OCI-M2 (cell line): ENCODE data around the gene B4GALT5.
"Not testable (repeated sequence)": the region's sequence is repeated elsewhere in the genome, so short reads cannot be mapped to it uniquely, and the experiment has no call there.

Experiments used
- DNase-seq: peaks from one replicate; lab custom pipeline; 2025; ENCODE audit not compliant: unreplicated experiment; lab: John Stamatoyannopoulos, UW

The B4GALT5 gene

DNA sequence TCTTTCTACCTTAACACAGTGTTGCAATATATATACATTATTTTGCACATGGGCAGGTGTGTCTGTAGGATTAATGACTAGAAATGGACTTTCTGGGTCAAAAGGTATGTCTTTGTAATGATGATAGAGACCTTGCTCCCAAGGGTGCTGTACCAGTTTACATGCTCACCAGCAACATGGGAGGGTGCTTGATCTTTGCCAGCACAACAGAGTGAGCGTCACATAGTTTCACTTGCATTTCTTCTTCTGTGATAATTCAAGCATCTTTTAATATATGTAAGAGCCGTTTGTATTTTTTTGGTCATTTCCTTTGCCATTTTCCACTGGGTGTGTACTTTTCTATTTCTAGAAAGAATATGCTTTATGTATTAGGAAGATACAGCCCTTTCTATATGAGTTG, 23.6 kb upstream of the B4GALT5 start:
- no peak for DNase-seq

DNA sequence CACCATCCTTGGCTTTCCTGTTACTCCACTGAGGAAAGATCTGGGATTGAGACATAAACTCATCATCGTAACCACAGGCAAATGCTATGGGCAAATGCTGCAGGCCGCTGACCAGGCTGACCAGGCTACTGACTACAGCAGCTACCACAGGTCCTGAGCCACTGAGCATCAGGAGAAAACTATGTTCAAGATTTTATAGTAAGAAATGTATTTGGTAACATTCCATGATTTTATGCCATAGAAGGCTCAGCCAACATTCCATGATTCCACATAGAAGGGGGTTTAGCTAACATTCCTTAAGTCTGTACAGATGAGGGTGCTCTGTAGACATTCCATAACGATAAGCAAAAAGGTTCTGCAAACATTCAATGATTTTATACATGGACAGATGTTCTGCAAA, 16.1 kb upstream of the B4GALT5 start:
- no peak for DNase-seq

DNA sequence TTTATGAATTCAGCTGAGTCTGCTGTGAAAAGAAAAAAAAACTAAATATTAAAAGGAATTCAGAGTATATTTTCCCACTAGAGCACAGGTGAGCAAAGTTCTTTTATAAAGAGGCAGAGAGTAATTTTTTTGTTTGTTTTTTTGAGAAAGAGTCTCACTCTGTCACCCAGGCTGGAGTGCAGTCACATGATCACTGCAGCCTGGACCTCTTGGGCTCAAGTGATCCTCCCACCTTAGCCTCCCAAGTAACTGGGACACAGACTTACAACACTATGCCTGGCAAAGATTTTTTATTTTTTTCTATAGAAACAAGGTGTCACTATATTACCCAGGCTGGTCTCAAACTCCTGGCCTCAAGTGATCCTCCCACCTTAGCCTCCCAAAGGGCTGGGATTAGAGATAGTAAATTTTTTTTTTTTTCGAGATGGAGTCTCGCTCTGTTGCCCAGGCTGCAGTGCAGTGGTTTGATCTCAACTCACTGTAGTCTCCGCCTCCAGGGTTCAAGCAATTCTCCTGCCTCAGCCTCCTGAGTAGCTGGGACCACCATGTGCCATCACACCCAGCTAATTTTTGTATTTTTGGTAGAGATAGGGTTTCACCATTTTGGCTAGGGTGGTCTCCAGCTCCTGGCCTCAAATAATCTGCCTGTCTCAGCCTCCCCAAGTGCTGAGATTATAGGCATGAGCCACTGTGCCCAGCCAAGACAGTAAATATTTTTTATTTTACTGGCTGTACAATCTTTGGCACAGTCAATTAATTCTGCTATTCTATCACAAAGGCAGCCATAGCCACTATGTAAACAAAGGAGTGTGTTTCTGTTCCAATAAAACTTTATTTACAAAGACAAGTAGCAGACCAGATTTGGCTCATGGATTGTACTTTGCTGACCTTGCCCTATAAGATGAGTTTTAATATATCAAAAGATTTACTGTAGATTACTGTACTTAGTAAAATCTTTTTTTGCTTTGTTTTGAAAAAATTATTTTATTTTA, 14.5 kb upstream of the B4GALT5 start:
- DNase-seq, result no peak

DNA sequence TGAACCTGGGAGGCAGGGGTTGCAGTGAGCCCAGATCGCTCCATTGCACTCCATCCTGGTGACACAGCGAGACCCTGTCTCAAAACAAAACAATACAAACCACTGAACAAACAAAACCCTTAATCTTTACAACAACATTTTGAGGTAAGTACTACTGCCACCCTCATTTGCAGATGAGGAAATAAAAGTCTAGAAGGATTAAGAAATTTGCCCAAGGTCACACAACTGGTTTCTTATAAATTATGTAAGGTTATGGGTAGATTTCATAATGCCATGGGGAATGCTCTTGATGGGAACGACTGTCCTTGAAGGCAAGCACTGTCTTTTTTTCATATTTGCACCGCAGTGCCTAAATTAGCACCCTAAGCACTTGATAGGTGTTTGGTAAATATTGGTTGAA, 13.8 kb upstream of the B4GALT5 start:
- DNase-seq, result no peak

DNA sequence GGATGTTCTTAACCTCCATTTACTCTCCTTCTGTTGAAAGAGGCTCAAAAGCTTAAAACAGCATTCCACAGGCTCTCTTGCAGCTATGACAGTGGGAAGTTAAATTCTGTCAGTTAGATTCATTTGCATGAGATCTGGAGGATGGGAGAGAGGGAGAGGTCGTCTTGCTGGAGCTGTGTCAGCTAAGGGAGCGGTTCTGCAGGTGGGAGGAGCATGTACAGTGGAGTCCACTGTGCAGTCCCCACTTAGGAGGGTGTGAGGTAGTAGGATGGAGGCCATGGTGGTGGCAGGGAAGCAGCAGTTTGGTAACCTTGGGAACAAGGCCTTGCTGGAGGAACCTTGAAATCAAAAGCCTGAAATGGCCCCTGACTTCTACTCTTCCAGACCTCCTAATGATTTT, 12.0 kb upstream of the B4GALT5 start:
- no peak for DNase-seq

DNA sequence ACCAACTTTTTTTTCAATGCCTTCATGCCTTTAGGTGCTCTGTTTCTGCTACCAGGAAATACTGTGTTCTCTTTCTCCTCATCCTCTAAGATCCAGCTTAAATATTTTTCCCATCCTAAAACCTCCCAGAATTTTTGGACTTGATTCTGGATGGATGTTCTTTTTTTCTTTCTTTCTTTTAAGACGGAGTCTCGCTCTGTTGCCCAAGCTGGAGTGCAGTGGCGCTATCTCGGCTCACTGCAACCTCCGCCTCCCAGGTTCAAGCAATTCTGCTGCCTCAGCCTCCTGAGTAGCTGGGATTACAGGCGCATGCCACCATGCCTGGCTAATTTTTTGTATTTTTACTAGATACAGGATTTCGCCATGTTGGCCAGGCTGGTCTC, 11.5 kb upstream of the B4GALT5 start:
- DNase-seq, result not testable (repeated sequence)

DNA sequence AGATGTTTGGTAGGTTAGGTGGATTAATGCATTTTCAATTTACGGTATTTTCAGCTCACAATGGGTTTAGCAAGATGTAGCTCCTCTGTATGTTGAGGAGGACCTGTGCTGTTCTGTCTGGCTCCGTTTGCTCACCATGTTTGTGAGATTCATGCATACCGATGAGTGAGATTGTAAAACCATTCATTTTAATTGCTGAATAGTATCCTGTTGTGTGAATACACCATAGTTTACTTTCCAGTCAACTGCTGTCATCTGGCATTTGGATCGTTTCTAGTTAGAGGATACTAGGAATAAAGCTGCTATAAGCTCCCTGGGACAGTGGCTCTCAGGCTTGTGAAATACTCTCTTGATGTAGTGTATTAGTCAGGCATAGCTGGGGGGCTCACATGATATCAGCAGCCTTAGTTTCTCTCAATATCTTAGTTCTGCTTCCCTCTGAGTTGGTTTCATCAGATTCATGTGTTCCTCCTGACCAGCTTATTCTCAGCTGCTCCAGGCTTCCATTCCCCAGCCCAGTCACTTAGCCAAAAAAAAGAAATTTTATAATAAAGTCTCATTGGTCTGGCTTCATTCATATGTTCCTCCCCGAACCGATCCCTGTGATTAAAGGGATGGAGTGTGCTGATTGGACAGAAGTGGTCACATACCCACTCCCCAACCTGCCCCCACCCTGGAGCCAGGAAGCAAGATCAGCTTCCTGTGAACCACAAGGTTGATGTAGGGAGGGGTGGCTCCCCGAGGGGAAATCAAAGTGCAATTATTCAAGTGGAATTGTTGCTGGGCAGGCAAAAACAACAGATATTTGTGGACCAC, 10.9 kb upstream of the B4GALT5 start:
- no peak for DNase-seq

DNA sequence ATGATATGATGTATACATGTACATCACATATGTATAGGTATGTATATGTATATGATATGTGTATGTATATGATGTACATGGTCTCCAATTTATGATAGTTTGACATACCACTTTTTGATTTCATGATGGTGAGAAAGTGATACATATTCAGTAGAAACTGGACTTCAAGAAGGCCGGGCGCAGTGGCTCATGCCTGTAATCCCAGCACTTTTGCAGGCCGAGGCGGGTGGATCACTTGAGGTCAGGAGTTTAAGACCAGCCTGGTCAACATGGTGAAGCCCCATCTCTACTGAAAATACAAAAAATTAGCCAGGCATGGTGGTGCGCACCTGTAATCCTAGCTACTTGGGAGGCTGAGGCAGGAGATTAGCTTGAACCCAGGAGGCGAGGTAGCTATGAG, 10.1 kb upstream of the B4GALT5 start:
- not testable (repeated sequence) for DNase-seq

DNA sequence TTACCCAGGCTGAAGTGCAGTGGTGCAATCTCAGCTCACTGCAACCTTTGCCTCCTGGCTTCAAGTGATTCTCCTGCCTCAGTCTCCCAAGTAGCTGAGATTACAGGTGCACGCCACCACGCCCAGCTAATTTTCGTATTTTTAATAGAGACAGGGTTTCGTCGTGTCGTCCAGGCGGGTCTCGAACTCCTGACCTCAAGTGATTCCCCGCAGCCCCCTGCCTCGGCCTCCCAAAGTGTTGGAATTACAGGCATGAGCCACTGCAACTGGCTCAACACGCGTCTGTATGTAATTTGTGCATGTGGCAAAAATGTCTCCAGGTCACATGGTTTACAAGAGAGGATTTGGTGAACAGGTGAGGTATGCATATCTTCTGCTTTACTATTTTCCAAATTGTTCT, 7.6 kb upstream of the B4GALT5 start:
- not testable (repeated sequence) for DNase-seq

DNA sequence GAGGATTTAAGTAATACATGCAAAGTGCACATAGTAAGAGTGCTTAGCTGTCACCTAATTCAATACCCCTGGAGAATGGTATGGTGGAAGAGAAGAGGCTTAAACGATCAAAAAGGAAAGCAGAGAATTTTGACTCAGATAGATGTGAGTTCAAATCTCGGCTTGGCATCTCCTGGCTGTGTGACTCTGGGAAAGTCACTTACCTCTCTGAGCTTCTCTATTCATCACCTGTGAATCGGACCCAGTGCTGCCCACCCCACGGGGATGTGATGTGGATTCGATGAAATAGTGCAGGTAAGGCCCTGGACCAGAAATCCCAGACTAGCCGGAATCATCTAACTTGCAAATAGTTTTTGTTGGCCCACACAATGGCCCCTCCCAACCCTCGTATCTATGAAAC, 1.8 kb upstream of the B4GALT5 start:
- DNase-seq, result no peak

DNA sequence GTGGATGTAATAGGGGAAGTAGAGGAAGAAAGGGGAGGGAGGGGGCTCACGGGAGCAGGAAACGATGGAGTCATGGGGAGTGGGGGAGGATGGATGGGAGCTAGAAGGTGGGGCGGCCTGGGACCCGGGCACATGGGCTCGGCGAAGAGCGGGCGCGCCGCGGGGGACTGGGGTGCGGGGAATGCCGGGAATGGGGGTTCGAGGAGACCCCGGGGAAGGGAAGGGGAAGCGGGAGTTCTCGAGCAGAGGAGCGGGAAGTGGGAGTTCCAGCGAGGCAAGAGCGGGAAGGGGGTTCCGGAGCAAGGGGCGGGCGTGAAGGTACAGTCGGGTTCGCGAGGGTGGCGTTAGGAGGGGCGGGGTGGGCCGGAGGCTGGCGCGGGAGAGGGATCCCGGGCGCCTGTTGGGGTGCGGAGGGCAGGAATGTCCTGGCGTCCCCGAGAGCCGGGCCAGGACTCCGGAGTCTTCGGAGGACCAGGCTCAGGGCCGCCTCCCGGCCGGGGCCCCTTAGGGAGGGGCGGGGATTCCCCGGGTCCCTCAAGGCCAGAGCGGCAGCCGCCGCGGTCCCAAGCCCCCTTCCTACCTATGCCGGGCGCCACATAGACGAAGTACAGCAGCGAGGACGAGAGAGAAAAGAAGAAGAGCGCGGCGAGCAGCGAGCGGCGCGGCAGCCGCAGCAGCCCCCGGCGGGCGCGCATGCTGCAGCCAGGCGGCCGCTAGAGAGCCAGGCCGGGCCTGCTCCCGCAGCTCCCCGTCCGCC, 504 bp downstream of the B4GALT5 start:
- DNase-seq, result no peak

DNA sequence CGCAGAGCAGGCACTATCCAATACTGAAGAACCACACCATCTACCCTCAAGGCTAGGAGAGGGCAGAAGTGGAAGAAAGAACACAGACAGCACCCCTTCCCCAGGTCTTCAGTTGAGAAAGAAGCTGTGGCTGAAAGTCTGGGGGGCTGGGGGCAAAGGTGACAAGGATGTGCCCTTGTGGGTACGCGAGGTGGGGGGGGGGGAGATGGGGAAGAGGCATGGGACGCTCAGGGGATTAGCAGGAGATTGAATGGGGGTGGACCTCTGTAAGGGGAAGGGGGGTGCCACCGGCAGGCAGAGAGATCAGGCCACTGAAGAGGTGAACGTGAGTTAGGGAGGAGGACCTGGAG, 1.1 kb downstream of the B4GALT5 start:
- DNase-seq, result no peak

DNA sequence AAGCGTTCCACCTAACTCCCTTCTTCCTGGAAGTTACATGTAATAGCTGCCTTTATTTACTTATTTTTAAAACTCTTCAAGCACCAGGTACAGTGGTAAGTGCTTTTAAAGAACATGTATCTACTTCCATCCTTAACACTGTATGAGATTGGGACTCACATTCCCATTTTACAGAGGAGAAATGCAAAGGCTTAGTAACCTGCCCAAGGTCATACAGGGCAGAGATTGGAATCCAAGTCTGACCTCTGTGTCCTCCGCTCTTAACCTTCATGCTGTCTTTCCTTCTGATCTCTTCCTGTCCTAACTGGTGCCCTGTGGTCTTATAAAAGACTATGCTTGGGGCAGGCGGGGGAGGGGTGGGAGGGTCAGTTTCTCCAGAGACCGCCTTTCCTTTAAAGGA, 1.6 kb downstream of the B4GALT5 start:
- DNase-seq, result no peak

DNA sequence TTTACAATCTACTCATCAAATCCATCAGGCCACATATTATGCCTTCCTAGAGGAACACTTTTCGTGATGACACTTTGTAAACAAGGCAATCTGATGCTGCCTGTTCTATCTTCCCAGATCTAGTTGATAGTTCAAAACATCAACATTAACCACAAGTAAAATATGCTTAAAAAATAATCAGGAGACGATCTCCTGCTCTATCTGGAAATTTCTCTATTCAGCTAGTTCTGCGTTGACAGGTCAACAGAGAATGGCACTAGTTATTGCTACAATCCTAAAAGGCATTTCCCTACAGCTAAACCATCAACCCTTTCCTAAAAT, 2.1 kb downstream of the B4GALT5 start:
- no peak for DNase-seq

DNA sequence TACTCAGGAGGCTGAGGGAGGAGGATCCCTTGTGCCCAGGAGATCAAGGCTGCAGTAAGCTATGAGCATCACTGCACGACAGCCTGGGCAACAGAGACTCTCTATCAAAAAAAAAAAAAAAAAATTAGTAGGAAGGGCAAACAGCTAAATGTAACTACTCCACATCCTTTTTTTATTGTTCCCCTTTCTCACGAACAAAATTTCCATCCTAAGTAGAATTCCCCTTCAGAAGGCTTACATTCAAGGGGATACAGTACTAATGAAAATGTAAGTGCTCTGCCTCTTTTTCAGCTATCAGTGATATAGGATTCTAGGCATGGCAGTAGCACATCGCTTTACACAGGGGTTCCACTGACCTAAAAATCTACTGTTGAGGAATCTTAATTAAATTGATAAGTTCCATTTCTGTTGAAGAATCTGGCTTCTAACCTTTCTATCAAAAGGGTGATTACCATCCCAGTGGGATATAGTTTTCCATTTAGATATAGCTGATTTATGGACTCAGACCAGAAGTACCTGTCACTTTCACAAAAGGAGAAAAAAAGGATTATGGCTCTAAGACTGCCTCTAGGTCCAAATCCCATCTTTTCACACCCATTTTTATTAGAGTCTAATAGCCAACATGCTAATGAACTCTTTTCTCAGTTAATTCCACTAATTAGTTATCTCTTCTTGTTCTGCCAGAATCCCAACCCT, 2.6 kb downstream of the B4GALT5 start:
- no peak for DNase-seq

DNA sequence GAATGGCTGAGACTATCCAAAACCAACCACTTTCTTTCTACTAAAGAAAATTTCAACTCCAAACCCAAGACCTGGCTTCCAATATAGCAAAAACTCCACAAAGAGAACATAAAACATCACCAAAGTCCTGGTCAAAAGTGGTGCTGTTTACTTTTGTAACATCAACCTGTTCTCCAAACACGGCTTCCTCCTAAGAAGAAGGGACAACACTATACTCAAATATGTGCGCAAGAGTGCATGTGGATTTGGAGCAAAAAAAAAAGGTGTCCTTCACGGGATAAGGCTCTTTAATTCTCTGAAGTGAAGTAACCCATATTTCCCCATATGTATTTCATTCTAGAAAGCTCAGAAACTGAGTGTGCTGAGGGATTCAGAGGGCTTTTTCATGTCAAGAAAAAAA, 6.6 kb downstream of the B4GALT5 start:
- no peak for DNase-seq

DNA sequence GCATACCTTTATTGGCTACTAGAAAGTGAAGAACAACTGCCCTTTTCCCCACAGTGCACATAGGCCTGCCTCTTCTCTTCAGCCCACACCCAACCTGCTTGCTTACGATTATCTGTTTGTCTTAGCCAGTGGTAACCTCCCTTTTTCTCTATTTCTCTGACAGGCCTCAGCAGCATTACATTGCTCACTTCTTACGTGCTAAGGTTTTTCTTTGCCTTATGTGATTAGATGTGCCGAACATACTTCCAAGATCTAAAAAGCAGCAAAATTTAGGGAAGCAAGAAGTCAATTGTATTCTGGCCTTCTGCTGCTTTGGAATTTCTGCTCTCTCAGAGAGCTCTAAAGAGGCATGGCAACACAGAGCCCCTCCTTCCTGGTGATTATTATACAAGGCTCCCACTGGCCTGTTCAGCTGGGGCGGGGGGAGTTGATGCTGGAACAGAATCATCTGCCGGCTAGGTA, 7.0 kb downstream of the B4GALT5 start:
- no peak for DNase-seq

DNA sequence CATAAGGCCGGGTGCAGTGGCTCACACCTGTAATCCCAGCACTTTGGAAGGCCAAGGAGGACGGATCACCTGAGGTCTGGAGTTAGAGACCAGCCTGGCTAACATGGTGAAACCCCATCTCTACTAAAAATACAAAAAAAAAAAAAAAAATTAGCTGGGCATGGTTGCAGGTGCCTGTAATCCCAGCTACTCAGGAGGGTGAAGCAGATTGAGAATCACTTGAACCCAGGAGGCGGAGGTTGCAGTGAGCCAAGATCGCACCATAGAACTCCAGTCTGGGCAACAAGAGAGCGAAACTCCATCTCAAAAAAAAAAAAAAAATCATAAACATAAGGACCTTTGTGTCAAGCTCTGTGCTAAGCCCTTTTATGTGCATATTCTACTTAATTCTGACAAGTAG, 7.8 kb downstream of the B4GALT5 start:
- DNase-seq, result not testable (repeated sequence)

DNA sequence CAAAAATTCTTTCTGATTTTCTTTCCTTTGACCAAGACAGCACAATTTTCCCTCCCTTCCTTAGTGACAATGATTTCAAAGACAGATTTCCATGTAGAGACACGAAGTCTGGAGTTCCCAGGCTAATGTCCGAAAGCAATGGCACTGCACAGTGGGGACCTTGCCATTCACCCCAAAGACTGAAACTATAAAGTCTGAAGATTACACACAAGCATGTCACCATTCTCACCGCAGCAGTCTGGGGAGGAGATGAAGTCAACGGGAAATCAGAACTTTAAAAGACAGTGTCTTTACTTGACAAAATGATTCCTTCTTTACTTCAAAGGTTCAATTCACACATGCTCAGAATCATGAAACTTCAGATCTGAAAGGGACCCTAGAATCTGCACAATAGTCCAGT, 8.3 kb downstream of the B4GALT5 start:
- no peak for DNase-seq

DNA sequence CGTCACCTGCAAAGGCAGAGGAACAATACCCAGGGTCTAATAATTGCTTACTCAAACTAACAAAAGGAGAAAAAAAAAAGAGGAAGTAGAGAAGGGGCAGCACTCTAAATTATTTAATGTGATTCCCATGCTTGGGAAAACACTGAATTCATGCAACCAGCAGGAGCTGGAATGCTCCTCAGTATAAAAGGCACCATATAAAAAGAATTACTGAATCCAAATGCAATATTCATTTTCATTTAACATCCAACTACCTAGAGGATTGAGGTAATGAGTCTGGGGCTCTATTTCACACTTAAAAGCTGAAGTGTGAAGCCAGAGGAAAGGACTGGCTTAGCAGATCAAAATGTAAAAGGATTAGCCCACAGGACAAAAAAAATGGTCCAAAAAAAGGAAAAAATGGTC, 8.7 kb downstream of the B4GALT5 start:
- no peak for DNase-seq

DNA sequence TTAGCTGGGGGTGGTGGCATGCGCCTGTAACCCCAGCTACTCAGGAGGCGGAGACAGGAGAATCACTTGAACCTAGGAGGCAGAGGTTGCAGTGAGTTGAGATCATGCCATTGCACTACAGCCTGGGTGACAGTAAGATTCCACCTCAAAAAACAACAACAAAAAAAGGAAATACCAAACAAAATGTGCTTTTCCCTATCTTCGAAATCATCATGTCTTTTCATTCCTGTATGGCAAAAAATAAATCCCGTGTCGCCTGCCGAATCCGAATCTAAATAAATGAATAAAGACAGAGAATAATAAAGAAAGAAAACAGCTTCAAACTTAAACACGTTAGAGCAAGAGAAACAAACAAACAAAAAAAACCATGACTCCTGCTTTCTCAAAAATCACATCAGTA, 11.8 kb downstream of the B4GALT5 start:
- no peak for DNase-seq
